GM18511 (cell line): Measurements from ENCODE around the gene IER5.
A peak's percentile ranks its signal among the peaks of the same experiment; 100 is the strongest.
"Not testable (repeated sequence)": the region's sequence is repeated elsewhere in the genome, so short reads cannot be mapped to it uniquely, and the experiment has no call there.

Source experiments
- ATAC-seq: cut with Tn5 transposase; IDR thresholded peaks from one replicate; pipeline ENCODE4 v1.9.1; 2021; ENCODE audit warnings: mild to moderate bottlenecking, moderate library complexity; ENCODE audit not compliant: unreplicated experiment

The IER5 gene

DNA sequence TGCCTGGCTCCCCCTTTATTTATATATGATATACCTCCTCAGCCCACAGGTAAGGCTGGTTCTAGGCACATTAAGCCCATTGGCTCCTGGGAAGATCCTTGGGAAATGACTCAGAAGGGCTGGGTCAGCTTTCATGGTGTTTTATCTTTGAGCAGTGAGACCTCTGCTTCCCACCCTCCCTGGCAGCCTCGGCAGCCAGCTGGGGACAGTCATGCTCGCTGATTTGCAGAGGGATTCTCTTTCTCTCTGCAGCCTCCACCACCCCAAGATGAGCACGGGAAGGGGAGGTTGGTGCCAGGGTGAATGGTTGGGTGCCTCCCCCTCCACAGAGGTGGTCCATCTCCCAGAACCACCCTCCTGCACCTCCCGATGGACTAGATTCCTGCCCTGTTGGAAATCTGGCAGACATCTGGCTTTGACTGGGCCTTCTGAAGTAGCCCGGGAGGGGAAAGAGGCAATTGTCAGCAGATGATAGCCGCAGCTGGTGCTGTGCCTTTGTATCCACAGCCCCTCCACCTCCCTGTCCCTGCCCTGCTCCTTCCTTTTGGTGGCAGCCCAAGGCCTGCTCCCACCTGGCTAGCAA, 24.6 kb downstream of the IER5 start:
- ATAC-seq, result no peak

DNA sequence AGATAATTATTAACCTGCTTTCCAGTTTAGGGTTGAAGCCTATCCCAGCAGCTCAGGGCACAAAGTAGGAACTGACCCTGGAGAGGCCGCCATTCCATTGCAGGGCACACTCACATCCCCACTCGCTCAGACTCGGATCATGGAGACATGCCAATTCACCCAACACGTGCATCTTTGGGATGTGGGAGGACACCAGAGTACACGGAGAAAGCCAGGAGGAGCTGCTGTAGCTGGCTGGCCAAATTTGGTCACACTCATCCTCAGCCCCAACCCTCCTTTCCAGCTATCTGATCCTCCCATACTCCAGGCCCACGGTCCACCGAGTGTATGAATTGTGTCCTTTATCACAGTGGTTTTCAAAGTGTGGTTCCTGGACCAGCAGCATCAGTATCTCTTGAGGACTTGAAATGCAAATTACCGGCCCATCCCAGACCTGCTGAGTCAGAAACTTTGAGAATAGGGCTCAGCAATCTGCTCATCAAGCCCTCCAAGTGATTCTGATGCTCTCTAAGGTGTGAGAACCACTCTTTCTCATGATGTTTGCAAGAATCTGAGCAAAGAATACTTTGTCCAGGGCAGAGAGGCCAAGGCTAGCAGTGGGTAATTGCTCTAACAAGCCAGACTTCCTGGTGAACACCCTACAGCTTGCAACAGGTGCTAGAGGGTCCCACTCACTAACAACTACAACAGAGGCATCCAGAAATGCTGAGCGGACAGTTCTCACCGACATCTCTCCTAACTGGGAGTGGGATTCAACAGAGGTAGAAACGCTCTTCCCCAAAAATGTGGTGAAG, 26.3 kb downstream of the IER5 start:
- no peak for ATAC-seq

DNA sequence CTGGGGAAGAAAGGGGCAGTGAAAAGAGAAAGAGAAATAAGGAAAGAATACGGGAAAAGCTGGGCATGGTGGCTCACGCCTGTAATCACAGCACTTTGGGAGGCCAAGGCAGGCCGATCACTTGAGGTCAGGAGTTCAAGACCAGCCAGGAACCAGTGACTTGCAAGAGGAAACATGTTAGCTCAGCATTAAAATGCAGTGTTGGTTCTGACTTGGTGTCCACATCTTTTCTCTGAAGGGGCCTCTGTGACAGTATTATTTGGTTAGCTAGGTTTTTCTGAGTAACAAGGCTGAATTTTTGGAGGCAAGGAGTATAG, 26.8 kb downstream of the IER5 start:
- ATAC-seq, result no peak

DNA sequence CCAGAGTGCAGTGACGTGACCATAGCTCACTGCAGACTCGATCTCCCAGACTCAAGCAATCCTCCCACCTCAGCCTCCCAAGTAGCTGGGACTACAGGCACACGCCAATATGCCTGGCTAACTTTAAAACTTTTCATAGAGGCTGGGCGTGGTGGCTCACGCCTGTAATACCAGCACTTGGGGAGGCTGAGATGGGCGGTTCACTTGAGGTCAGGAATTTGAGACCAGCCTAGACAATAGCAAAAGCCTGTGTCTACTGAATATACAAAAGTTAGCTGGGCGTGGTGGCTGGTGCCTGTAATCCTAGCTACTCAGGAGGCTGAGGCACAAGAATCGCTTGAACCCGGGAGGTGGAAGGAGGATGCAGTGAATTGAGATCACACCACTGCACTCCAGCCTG, 27.5 kb downstream of the IER5 start:
- not testable (repeated sequence) for ATAC-seq

DNA sequence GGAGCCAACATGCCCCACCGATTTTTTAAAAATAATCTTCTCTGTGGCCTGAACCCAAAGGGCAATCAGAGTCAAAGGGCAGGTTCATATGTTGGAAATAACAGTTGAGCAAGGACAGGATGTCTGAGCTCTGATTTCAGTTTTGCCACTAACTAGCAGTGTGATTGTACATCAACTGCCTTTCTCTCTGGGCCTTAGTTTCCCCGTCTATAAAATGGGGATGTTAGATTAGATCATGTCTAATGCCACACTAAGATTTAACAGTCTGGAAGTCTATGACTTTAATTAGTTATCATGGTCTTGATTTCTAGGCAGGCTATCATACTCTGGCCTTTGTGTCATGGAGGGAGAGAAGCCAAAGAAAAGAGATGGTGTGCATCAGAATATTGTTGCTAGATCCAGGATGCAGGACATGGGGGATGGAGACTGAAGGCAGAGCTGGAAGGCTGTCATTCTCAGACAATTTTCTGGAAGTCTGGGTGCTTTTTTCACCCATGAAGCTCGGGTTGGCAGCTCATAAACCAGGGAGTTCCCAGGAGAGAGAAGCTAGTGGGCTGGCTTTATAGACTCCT, 28.4 kb downstream of the IER5 start:
- ATAC-seq, result no peak

DNA sequence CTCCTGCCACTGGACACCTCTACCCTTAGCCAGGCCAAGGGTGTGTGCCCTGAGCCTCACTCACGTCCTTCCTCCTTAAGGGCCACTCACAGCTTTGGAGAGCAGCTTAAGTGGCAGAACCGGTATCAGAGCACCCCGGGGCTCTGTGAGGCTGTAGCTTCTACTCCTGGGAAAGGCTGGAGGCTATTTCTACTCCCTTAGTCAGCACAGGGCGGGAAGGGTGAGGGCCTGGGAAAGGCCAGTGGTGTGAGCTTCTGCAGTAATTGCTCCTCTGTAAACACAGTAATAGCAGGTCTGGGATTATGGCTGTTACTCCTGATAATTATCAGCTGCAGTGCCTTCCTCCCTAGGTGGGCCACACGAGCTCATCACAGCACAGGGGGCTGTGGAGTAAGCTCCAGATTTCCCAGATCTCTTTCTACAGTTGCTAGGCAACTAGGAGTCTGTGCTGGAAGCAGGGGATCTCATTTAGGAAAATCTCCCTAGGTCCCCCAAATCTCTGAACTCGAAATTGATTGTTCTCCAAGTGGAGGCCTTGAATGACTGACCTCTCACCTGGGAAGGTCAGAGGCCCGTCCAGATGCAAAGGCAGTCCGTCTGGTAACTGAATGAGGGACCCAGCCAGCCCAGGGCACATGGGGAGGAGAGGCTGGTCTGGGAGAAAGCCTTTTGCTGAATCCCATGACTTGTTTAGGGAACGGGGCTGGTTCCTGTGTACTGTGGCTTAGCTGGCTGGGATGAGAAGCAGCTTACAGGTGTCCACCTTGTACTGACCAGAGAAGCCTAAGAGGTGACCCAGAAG, 29.3 kb downstream of the IER5 start:
- ATAC-seq, result no peak

DNA sequence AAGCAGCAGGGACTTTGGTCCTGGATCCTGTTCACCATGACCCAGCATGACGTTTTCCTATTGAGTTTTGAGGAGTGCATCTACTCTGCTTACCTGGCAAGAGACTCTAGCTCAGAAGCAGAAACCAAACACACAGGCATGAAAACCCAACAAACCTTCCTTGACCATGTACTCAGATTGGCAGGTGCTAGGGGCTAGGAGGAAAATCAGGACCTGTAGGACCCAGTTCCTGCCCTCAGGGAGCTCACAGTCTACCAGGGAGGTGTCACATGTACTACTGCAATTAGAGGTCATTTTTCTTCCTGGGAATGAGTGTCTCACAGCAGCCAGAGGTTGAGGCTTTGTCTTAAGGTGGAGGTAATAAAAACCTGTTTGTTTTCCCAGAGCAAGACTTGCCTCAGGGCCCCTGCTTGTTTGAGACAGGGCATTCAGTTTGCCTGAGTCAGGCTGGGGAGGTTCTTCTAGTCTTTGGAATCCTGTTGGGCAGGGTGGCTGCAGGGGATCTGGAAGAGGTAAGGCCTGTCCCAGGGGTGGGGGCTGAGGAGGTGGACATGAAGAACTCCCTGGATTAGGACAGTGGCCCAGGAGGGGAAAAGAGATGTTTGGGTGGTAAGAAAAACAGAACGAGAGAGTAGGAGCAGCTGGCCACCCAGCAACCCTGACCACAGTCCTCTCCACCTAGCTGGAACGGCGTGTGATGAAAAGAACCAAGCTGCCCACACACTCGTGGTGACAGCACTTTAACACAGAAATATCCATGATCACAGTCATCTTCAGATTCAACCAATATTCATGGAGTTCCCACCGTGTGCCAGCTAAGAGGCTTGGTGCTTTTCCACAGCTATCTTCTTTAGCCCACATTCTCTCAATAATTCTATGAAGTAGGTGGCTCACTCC, 30.8 kb downstream of the IER5 start:
- ATAC-seq, result no peak

DNA sequence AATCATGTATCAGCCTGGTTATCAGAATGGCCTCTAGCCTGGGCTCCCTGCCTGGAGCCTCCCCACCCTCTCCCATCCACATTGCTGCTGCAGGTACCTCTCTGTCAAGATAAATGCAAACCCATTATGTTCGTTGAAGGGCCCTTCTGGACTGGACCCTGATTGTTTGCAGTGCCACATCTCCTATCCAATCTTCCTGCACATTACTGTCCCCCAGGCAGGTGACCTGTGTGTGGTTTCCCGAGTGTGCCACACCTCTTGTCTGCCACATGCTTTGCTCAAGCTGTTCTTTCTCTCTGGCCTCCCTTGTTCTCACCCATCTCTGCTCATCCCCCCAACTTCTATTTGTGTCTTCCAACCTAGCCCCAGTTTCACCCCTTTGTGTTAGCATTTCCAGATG, 32.4 kb downstream of the IER5 start:
- no peak for ATAC-seq

DNA sequence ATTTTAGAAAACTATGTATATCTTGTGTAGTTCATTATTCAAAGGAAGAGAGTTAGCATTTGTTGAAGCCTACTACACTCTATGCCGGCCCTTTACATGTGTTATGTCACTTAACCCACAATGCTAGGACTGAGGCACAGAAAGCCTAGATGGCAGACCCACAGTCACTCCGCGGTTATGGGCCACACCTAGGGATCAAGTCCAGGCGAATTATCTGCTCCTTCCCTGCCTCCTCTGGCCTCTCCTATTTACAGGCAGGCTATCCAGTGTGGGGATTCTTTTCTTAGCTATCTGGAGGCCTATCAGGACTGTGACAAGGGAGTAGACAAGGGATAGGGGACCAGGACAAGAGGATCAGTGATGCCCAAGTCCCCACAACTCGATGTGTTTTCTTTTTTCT, 33.0 kb downstream of the IER5 start:
- no peak for ATAC-seq

DNA sequence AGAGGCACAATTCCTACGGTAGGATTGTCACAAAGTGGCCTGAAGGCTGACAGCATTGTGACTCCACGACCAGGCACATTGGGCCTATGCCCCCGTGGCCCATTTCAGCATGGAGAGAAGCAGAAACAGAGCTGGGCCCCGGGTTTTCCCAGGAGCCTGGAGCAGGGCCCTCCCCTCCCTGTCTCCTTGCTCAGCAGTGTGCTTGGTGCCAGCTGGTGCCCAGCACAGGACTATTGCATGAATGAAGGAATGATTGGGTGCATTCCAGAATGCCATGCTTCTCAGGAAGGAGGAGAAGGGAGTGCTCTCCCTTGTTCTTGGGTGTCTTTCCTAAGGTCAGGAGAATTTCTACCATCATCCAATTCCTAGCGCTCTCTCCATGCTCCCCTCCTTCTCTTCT, 33.7 kb downstream of the IER5 start:
- ATAC-seq, result no peak

DNA sequence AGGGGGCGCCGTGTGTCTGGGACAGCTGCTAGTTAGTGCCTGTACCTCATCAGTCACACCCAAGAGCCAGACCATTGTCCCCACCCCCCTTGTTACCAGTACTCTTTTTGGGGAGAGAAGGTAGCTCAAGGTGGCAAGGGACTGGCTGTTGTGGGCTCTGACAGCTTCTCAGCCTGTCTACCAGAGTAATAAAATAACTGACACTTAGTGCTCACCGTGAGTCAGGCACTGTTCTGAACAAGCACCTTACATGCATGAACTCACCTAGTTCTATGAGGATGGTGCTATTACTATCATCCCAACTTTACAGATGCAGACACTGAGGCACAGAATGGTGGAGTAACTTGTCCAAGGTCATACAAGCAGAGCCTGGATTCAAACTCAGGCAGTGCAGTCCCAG, 34.7 kb downstream of the IER5 start:
- no peak for ATAC-seq

DNA sequence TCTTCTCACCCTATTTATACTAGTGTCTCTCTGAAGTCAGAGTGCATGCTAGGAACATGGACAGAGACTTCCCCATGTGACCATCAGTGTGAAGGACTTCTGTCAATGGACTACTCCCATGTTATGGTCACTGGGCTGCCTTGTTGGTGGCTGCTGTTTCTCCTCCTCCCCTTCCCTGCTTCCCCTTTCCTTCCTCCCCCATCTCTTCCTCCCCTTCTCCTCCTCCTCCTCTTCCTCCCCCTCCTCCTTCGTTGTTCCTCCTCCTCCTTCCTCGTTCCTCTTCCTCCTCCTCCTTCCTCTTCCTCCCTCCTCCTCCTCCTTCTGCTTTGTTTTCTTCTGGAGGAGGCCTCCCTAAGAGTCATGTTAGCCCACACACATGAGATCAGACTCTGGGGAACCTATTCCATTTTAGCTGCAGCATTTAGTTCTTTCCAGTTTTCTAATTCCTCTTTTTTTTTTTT, 35.8 kb downstream of the IER5 start:
- ATAC-seq, result no peak

DNA sequence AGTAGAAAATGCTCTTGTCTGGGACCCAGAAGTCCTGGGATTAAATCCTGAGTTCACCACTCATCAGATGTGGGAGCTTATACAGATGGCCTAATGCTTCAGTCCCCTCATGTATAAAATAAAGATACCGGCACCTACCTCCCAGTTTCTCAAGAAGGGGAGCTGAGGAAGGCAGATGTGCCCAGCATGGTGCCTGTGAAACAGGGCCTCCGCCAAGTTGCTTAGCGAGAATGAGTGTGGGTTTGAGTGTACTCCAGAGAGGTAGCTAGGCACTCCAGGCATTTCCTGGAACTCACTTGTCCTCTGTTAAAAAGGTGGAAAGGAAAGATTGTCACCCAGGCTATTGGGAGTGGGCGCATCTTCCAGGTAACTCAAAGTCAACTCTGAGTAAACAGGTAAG, 37.8 kb downstream of the IER5 start:
- no peak for ATAC-seq

DNA sequence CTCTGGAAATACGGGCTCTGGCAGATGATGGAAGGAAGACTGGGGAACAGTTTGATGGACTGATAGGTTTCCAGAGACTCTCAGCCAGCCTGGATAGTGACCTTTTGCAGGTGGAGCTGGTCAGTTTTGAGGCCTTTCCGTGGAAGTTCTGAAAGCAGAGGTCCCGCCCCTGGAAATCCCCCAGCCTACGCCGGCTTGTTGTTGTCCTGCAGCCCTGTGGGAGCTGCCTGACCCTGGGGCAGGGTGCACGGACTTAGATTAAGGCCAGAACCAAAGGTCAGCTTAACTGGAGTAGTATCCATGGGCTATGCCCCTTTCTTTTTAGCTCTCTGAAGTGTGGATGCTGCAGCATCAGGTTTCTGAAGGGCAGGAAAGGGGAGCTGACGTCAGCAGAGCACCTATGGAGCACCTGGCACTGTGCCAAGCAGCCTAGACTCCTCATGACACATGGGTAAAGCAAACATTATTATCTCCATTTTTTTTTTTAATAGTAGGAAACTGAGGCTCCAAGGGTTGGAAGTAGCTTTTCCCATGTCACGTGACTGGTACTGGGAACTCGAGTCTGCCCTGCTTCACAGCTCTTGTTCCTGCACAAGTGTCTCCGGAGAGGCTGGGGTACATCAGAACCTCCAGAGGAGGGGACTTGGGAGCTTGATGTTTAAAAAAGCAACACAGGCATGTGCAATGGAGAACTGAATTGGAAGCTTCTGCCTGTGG, 38.5 kb downstream of the IER5 start:
- no peak for ATAC-seq

DNA sequence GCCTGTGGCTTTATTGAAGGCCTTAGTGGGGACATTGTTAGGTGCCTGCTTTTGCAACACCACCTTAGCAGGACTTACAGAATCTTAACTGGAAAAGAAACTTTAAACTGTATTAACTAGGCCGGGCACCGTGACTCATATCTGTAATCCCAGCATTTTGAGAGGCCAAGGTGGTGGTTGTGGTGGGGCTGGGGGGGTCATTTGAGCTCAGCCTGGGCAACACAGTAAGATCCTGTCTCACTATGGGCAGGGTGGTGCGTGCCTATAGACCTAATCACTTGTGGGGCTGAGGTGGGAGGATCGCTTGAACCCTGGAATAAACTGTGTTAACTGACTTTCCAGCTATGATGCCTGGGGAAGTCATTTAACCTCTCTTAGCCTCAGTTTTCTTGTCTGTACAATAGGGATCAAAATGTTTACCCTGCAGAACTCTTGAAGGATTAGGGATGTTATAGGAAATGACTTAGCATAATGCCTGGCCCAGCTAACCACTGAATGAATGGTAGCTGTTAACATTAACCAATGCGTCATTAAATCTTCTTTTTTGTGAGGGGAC, 39.5 kb downstream of the IER5 start:
- no peak for ATAC-seq

DNA sequence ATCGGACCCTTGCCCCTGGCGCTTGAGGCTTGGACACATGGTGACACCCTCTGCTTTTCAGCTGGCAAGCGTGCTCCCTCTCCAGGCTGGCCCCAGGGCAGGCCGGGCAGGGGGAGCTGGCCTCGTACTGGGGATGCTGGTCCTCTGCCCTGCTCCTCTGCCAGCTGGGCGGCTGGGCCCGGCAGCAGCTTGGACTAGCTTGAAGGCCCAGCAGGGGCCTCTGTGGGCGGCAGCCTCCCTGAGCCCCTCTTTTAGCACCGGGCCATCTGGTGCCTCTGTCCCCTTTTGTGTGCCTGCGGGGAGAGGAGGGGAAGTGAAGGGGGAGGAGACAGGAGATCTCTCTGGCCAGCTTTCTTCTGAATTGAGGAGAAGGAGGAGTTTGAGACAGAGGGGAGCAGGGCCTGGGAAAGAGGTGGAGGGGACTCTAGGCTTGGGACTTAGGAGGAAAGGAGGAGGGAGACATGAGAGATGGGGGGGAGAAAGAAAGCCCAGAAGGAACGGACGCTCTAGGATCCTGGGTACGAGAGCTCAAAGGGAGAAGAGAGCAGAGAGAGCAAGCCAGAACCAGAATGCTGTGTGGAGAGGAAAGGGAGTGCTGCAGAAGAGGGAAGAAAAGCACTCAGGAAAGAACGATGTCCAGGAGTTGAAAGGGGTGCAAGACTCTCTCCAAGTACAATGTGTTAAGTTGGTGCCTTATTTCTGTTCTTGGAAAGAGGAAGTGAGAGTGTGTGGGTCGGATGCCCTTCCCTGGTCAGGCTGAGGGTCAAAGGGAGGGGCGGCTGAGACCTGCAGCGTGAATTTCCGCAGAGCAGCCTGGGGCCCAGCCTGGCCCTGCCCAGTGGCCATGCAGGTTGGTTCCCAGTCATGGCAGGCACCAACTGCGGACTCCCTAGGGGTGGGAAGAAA, 40.3 kb downstream of the IER5 start:
- ATAC-seq, result peak; percentile 53

DNA sequence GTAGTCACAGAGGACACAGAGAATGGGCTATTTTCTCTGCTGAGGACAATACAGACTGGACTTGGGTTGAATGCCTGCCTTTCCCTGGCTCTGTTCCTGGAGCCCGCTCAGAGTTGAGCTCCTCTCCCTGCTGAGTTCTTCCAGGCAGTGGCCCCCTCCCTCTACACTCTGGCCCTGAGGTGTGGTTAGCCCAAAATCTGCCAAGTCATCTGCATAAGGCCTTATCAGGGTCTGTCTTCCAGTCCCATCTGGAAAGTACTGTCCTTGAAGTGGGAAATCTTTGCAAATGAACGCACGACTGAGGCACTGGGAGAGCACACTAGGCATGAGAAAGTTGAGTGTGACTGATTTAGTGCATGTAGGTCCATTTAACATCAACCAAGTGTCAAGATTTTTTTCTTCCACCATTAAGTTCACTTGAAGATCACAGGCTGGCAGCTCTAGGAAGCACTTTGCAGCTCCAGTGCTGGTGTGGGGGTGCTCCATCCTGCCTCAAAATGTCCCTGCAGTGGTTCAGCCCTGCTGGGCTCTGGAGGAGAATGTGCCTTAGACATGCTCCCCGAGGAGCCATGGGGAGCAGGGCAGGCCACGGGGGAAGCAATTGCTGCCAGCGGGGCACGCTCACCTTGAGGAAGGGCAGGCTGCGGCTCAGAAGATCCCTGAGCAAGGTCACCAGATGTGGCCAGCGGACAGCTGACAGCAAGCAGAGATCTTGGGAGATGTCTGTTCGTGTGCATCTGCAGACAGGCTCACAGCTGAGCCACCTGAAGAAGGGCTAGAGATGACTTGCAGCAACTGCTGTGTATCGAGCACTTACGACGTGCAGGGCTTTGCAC, 41.5 kb downstream of the IER5 start:
- no peak for ATAC-seq
